ENCODE results near the gene MED20. TPM values are rescaled to one million over a fixed set of nuclear protein-coding genes. Genes with fewer than 3 reads are reported as not detected.

Gene MED20
- total RNA-seq, 4 donors from 2014 or later: 15.7 to 18.7 (median 17.0) TPM

DNA sequence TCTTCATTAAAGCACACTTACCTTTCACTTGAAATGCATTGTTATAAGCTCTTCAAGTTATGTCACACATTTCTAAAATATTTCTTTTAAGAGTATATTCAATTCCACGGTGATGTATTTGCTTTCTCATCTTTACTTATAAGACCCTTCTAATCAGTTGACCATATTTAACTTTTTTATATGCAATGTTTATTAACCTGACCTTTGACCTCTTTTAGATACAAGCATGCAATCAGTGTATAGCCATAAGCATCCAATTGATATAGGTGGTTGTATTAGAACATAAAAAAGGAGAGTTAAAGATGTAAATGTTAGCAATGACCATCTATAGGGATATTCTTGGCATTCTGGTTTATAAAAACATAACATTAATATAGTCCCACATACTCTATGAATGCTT is 35.0 kb downstream of the MED20 start:
- TF ChIP-seq CTCF (IDR thresholded peaks at IDR 0.05) (no peak), POLR2A (IDR thresholded peaks at IDR 0.05) (no peak), EP300 (IDR thresholded peaks at IDR 0.05) (no peak), POLR2AphosphoS5 (IDR thresholded peaks at IDR 0.05) (no peak)
- H3K27me3 ChIP-seq: no peaks in the 10 kb centered on the region
- no peak for ATAC-seq
- no peak overlapping the region for H3K27ac ChIP-seq
- no peaks in the 10 kb centered on the region for H3K36me3 ChIP-seq
- no peaks in the 10 kb centered on the region for H3K9me3 ChIP-seq
- 90 to 100% methylated on average over 1 of the region's 1 CpG for WGBS, 2 donors (ENCODE audit: low coverage in 1 of 2)
- H3K4me1 ChIP-seq: no peaks in the 10 kb centered on the region
- no peak overlapping the region for H3K4me3 ChIP-seq

DNA sequence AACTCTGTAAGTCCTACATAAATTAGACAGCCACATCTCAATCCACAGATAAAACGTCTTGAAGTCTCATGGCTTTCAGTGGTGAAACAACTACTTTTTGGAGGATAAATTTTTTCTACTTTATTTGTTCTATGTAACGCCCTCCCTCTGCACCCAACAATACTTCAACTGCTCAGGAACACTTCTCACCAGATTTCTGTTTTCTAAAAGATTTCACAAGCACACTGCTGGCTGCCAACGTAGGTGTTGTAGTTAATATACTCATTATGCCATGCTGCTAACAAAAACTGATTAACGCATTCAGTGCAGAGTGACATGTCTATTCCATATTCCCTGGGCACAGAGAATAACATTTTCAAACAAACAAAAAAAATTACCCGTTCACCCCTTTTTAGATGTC is 36.0 kb downstream of the MED20 start:
- no peaks in the 10 kb centered on the region for H3K27me3 ChIP-seq
- ATAC-seq: no peak
- no peaks in the 10 kb centered on the region for H3K36me3 ChIP-seq
- no peaks in the 10 kb centered on the region for H3K4me1 ChIP-seq
- no peak overlapping the region for H3K4me3 ChIP-seq
- TF ChIP-seq POLR2A (IDR thresholded peaks at IDR 0.05) (no peak), EP300 (IDR thresholded peaks at IDR 0.05) (no peak), POLR2AphosphoS5 (IDR thresholded peaks at IDR 0.05) (no peak), CTCF (IDR thresholded peaks at IDR 0.05) (no peak)
- H3K9me3 ChIP-seq: no peaks in the 10 kb centered on the region
- WGBS, 2 donors (ENCODE audit: low coverage in 1 of 2): 77 to 86% methylated on average over 5 of the region's 5 CpGs
- no peak overlapping the region for H3K27ac ChIP-seq

DNA sequence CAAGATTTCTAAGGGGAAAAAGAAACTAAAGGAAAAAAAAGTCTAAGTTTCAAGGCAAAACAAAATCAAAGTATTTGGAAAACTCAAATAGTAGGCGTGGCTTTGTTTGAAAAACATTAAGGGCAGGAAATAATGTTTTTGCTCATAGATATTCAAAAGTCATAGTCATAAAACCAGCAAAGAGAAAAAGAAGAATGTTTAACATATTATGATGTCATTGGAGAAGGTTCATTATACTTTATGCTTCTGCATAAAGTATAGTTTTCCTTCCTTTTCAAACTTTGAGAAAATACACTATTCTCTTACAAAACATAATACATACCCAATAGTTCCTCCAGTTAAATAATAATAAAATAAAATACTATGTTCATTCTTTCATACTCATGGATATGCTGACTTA is 39.4 kb downstream of the MED20 start:
- Histone ChIP-seq H3K4me3 (no peak overlapping the region), H3K27ac (no peak overlapping the region), H3K36me3 (no peaks in the 10 kb centered on the region), H3K9me3 (no peaks in the 10 kb centered on the region), H3K4me1 (no peaks in the 10 kb centered on the region), H3K27me3 (no peaks in the 10 kb centered on the region)
- 94 to 100% methylated on average over 1 of the region's 1 CpG for WGBS, 2 donors (ENCODE audit: low coverage in 1 of 2)
- ATAC-seq: no peak
- TF ChIP-seq CTCF (IDR thresholded peaks at IDR 0.05): no peak
- TF ChIP-seq POLR2A (IDR thresholded peaks at IDR 0.05): no peak
- TF ChIP-seq POLR2AphosphoS5 (IDR thresholded peaks at IDR 0.05): no peak
- TF ChIP-seq EP300 (IDR thresholded peaks at IDR 0.05): no peak

- ATAC-seq: no peak
- Histone ChIP-seq H3K4me3 (no peak overlapping the region), H3K27me3 (no peaks in the 10 kb centered on the region), H3K27ac (no peak overlapping the region), H3K9me3 (no peaks in the 10 kb centered on the region), H3K36me3 (no peaks in the 10 kb centered on the region), H3K4me1 (no peaks in the 10 kb centered on the region)
- TF ChIP-seq POLR2AphosphoS5 (IDR thresholded peaks at IDR 0.05): no peak
- 83 to 89% methylated on average over 2 to 3 of the region's 5 CpGs for WGBS, 2 donors (ENCODE audit: low coverage in 1 of 2)
These were observed 42.0 kb downstream of the MED20 start for GRCh38 chr6:41878961-41879405.

DNA sequence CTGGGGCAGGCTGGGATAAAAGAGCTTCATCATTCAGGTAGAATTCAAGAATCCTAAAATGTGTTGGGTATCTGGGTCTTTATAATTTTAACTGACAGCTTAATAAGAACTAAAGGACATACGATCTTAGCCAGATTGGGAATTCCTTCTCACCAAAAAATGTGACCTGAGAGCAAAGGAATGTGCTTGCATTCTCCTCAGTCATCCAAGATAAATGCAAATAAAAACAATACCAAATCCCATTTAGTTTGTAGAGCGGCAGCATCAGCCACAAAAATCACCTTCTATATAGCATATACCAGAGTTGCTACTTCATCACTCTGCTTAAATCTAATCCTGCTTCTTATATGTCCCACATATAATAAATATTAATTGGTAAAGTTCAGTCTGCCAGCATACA is 42.7 kb downstream of the MED20 start:
- H3K4me1 ChIP-seq: no peaks in the 10 kb centered on the region
- ATAC-seq: no peak
- no peaks in the 10 kb centered on the region for H3K27me3 ChIP-seq
- H3K9me3 ChIP-seq: no peaks in the 10 kb centered on the region
- H3K4me3 ChIP-seq: no peak overlapping the region
- H3K36me3 ChIP-seq: no peaks in the 10 kb centered on the region
- TF ChIP-seq POLR2AphosphoS5 (IDR thresholded peaks at IDR 0.05) (no peak), EP300 (IDR thresholded peaks at IDR 0.05) (no peak), POLR2A (IDR thresholded peaks at IDR 0.05) (no peak), CTCF (IDR thresholded peaks at IDR 0.05) (no peak)
- 83 to 94% methylated on average over 2 of the region's 2 CpGs for WGBS, 2 donors (ENCODE audit: low coverage in 1 of 2)
- H3K27ac ChIP-seq: no peak overlapping the region

Measured in gastroesophageal sphincter (tissue), 4 donors.